GM10266 (cell line): Measurements from ENCODE around the gene HOXC9.

Experiments
- DNase-seq: peaks from one replicate; pipeline ENCODE4 v3.0.0; 2012; ENCODE audit errors: extremely low spot score
- CTCF ChIP-seq: IDR thresholded peaks from 2 replicates; pipeline ENCODE4 v1.5.1; 2012; ENCODE audit warnings: mild to moderate bottlenecking, low read depth; ENCODE audit not compliant: control insufficient read depth, insufficient read depth; ENCODE audit errors: missing control alignments

The HOXC9 gene

GRCh38 chr12:53958128-53958527 is 41.8 kb upstream of the HOXC9 start:
- TF ChIP-seq CTCF, result no peak

GRCh38 chr12:53959314-53959713 is 40.6 kb upstream of the HOXC9 start:
- TF ChIP-seq CTCF, result no peak

More at GRCh38 chr12:53958128-53958527, 41.8 kb upstream of the HOXC9 start:
- no peak for DNase-seq

GRCh38 chr12:53960187-53961024 is 39.6 kb upstream of the HOXC9 start:
- no peak for DNase-seq
- no peak for TF ChIP-seq CTCF

More at GRCh38 chr12:53959314-53959713, 40.6 kb upstream of the HOXC9 start:
- no peak for DNase-seq

GRCh38 chr12:53961025-53961761 is 38.8 kb upstream of the HOXC9 start:
- DNase-seq, result no peak
- TF ChIP-seq CTCF, result no peak

GRCh38 chr12:53963005-53963404 is 37.0 kb upstream of the HOXC9 start:
- no peak for TF ChIP-seq CTCF
- DNase-seq, result no peak

- DNase-seq, result no peak
Observed at GRCh38 chr12:53963434-53964314, 36.3 kb upstream of the HOXC9 start.

More at GRCh38 chr12:53963434-53964314, 36.3 kb upstream of the HOXC9 start:
- TF ChIP-seq CTCF, result no peak
